WTC11 (cell line): ENCODE measurements around the gene HDAC3. TPM values are rescaled to one million over a fixed set of nuclear protein-coding genes. Genes with fewer than 3 reads are reported as not detected.

ENCODE experiments used
- ATAC-seq: fragments of 200-7000 bp; cut with Tn5 transposase; 2 replicates; pipeline ENCODE4 v1.10.0; 2021; ENCODE audit warnings: mild to moderate bottlenecking, moderate library complexity
- CTCF ChIA-PET: fragments of 300-600 bp; sonication (Branson Sonifier 250); formaldehyde crosslinking; loops from one replicate; lab custom pipeline; 2021; ENCODE audit warnings: antibody characterized with exemption; lab: Charles Lee
- POLR2A ChIA-PET: fragments of 350-600 bp; sonication (Branson Sonifier 250); formaldehyde crosslinking; loops from one replicate; lab custom pipeline; 2021; ENCODE audit warnings: antibody characterized with exemption; lab: Charles Lee
- DNase-seq: peaks from one replicate; pipeline ENCODE4 v3.0.0; 2021; ENCODE audit warnings: low spot score
- H3K27ac Mint-ChIP-seq: 2 replicates; pipeline ENCODE4 v1.8.0; 2021; ENCODE audit warnings: mixed read lengths
- H3K27me3 Mint-ChIP-seq: 2 replicates; pipeline ENCODE4 v1.8.0; 2021; ENCODE audit warnings: low read depth, mild to moderate bottlenecking, moderate library complexity, mixed read lengths
- H3K36me3 Mint-ChIP-seq: 2 replicates; pipeline ENCODE4 v1.8.0; 2021; ENCODE audit warnings: mixed read lengths
- H3K4me1 Mint-ChIP-seq: 2 replicates; pipeline ENCODE4 v1.8.0; 2022; ENCODE audit warnings: mixed read lengths
- H3K4me3 Mint-ChIP-seq: 2 replicates; pipeline ENCODE4 v1.8.0; 2021; ENCODE audit warnings: mild to moderate bottlenecking, moderate library complexity, mixed read lengths
- H3K9me3 Mint-ChIP-seq: 2 replicates; pipeline ENCODE4 v1.8.0; 2021; ENCODE audit warnings: mixed read lengths
- ATF1 ChIP-seq: sonication (generic); formaldehyde crosslinking; IDR thresholded peaks from 2 replicates; pipeline ENCODE4 v1.8.1; 2023; ENCODE audit warnings: mild to moderate bottlenecking, moderate library complexity, missing genetic modification reagents
- CBFB ChIP-seq: sonication (generic); formaldehyde crosslinking; IDR thresholded peaks from 2 replicates; pipeline ENCODE4 v1.8.1; 2022; ENCODE audit warnings: mild to moderate bottlenecking, low read depth, missing genetic modification reagents
- E2F1 ChIP-seq: sonication (generic); formaldehyde crosslinking; IDR thresholded peaks from 2 replicates; pipeline ENCODE4 v1.8.0; 2022; ENCODE audit warnings: mild to moderate bottlenecking, missing genetic modification reagents
- ESRRA ChIP-seq: sonication (generic); formaldehyde crosslinking; IDR thresholded peaks from 2 replicates; pipeline ENCODE4 v1.8.1; 2022; ENCODE audit warnings: mild to moderate bottlenecking, missing genetic modification reagents, borderline replicate concordance
- FOXK1 ChIP-seq: sonication (generic); formaldehyde crosslinking; IDR thresholded peaks from 2 replicates; pipeline ENCODE4 v1.8.0; 2022; ENCODE audit warnings: mild to moderate bottlenecking, moderate library complexity, missing genetic modification reagents
- FOXP1 ChIP-seq: sonication (generic); formaldehyde crosslinking; IDR thresholded peaks from 2 replicates; pipeline ENCODE4 v1.8.0; 2022; ENCODE audit warnings: missing genetic modification reagents, mild to moderate bottlenecking, moderate library complexity, borderline replicate concordance
- GRHL2 ChIP-seq: fragments of 250-450 bp; sonication (Bioruptor Pico); IDR thresholded peaks from 2 replicates; pipeline ENCODE4 v1.8.0; 2022; ENCODE audit warnings: mild to moderate bottlenecking, moderate library complexity; ENCODE audit not compliant: insufficient replicate concordance, severe bottlenecking
- HMGA2 ChIP-seq: fragments of 250-450 bp; sonication (Bioruptor Pico); IDR thresholded peaks from 2 replicates; pipeline ENCODE4 v1.4.0; 2021; ENCODE audit warnings: mild to moderate bottlenecking, moderate library complexity
- IRF2 ChIP-seq: sonication (generic); formaldehyde crosslinking; IDR thresholded peaks from 2 replicates; pipeline ENCODE4 v1.8.0; 2022; ENCODE audit warnings: low read depth, missing genetic modification reagents, borderline replicate concordance
- JAZF1 ChIP-seq: fragments of 250-450 bp; sonication (Bioruptor Pico); IDR thresholded peaks from 2 replicates; pipeline ENCODE4 v1.9.0; 2021; ENCODE audit warnings: moderate library complexity, mild to moderate bottlenecking, inconsistent platforms
- KAT7 ChIP-seq: sonication (generic); formaldehyde crosslinking; IDR thresholded peaks from 2 replicates; pipeline ENCODE4 v1.8.1; 2023; ENCODE audit warnings: missing genetic modification reagents, mild to moderate bottlenecking, borderline replicate concordance
- MXD4 ChIP-seq: fragments of 250-450 bp; sonication (Bioruptor Pico); IDR thresholded peaks from 2 replicates; pipeline ENCODE4 v1.8.0; 2021; ENCODE audit warnings: mild to moderate bottlenecking, moderate library complexity, borderline replicate concordance
- NFATC4 ChIP-seq: fragments of 250-450 bp; sonication (Bioruptor Pico); IDR thresholded peaks from 2 replicates; pipeline ENCODE4 v1.9.0; 2021; ENCODE audit warnings: mild to moderate bottlenecking
- NFE2L1 ChIP-seq: sonication (generic); formaldehyde crosslinking; IDR thresholded peaks from 2 replicates; pipeline ENCODE4 v1.8.1; 2023; ENCODE audit warnings: missing genetic modification reagents
- NFYB ChIP-seq: sonication (generic); formaldehyde crosslinking; conservative IDR thresholded peaks from 2 replicates; pipeline ENCODE4 v1.8.0; 2022; ENCODE audit warnings: low read depth, missing genetic modification reagents
- NR1H2 ChIP-seq: sonication (generic); formaldehyde crosslinking; IDR thresholded peaks from 2 replicates; pipeline ENCODE4 v1.9.0; 2021; ENCODE audit warnings: mild to moderate bottlenecking, moderate library complexity, missing genetic modification reagents
- NR2C2 ChIP-seq: sonication (generic); formaldehyde crosslinking; IDR thresholded peaks from 2 replicates; pipeline ENCODE4 v1.8.0; 2022; ENCODE audit warnings: mild to moderate bottlenecking, missing genetic modification reagents
- PRDM15 ChIP-seq: sonication (generic); formaldehyde crosslinking; IDR thresholded peaks from 2 replicates; pipeline ENCODE4 v1.8.0; 2022; ENCODE audit warnings: missing genetic modification reagents
- PRRX2 ChIP-seq: fragments of 250-450 bp; sonication (Bioruptor Pico); IDR thresholded peaks from 2 replicates; pipeline ENCODE4 v1.8.0; 2021; ENCODE audit warnings: mild to moderate bottlenecking
- RELA ChIP-seq: sonication (generic); formaldehyde crosslinking; IDR thresholded peaks from 2 replicates; pipeline ENCODE4 v1.8.1; 2022; ENCODE audit warnings: missing genetic modification reagents, mild to moderate bottlenecking, borderline replicate concordance
- SOX15 ChIP-seq: fragments of 250-450 bp; sonication (Bioruptor Pico); IDR thresholded peaks from 2 replicates; pipeline ENCODE4 v1.9.0; 2021; ENCODE audit warnings: mild to moderate bottlenecking
- SP1 ChIP-seq: sonication (generic); formaldehyde crosslinking; conservative IDR thresholded peaks from 2 replicates; pipeline ENCODE4 v1.8.1; 2022; ENCODE audit warnings: missing genetic modification reagents
- TCF7 ChIP-seq: sonication (generic); formaldehyde crosslinking; IDR thresholded peaks from 2 replicates; pipeline ENCODE4 v1.8.0; 2022; ENCODE audit warnings: mild to moderate bottlenecking, low read depth, missing genetic modification reagents, moderate library complexity
- TEAD4 ChIP-seq: sonication (generic); formaldehyde crosslinking; IDR thresholded peaks from 2 replicates; pipeline ENCODE4 v1.8.0; 2022; ENCODE audit warnings: mild to moderate bottlenecking, missing genetic modification reagents
- ZNF138 ChIP-seq: sonication (generic); formaldehyde crosslinking; conservative IDR thresholded peaks from 2 replicates; pipeline ENCODE4 v1.8.1; 2022; ENCODE audit warnings: mild to moderate bottlenecking, moderate library complexity, missing genetic modification reagents
- ZNF219 ChIP-seq: sonication (generic); formaldehyde crosslinking; IDR thresholded peaks from 2 replicates; pipeline ENCODE4 v1.8.0; 2023; ENCODE audit warnings: missing genetic modification reagents, mild to moderate bottlenecking, borderline replicate concordance
- ZNF416 ChIP-seq: fragments of 250-450 bp; sonication (Bioruptor Pico); IDR thresholded peaks from 2 replicates; pipeline ENCODE4 v1.9.0; 2021; ENCODE audit warnings: mild to moderate bottlenecking, inconsistent platforms
- total RNA-seq: library from RNA; stranded (reverse); gene quantifications from 3 replicates; pipeline ENCODE4 v1.2.3, GENCODE V29; 2021
- TF ChIP-seq, protein P1 (sequence below): fragments of 250-450 bp; sonication (Bioruptor Pico); IDR thresholded peaks from 2 replicates; pipeline ENCODE4 v1.9.0; 2021; ENCODE audit warnings: moderate library complexity, mild to moderate bottlenecking, inconsistent platforms, borderline replicate concordance
- TF ChIP-seq, protein P2 (sequence below): fragments of 250-450 bp; sonication (Bioruptor Pico); IDR thresholded peaks from 2 replicates; pipeline ENCODE4 v1.8.0; 2021; ENCODE audit warnings: mild to moderate bottlenecking
- TF ChIP-seq, protein P3 (sequence below): sonication (generic); formaldehyde crosslinking; IDR thresholded peaks from 2 replicates; pipeline ENCODE4 v1.8.0; 2022; ENCODE audit warnings: mild to moderate bottlenecking, missing genetic modification reagents

The HDAC3 gene
- total RNA-seq, 1 experiment from 2014 or later = 96.2 TPM

DNA sequence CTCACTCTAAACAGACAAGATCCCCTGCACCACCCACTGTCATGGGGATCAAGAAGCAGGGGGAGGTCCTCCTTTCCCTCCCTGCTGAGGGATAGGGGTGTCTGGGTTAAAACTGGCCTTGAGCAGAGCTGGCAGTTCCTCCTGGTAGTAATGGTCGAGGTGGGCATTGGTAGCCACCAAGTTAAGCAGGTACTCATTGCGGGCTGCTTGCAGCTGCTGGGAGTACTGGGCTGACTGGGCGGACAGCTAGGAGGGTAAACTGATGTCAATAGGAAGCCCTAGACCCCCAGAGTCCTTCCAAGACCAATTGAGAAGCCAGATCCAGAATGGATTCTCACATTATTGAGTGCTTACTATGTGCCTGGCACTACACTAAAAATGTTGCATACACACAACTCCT, 11.2 kb upstream of the HDAC3 start:
- ChIA-PET CTCF (interaction anchor here (2.7 kb wide), 1 partner anchor 29 kb away, joined by 11 read pairs; the partner anchor contains the start of gene DIAPH1), POLR2A (no interaction called here)
- Mint-ChIP-seq H3K4me3 (no peak overlapping the region), H3K27me3 (no peaks in the 10 kb centered on the region), H3K4me1 (peaks cover 20% of the 10 kb centered on the region), H3K27ac (no peak overlapping the region), H3K9me3 (no peaks in the 10 kb centered on the region), H3K36me3 (peaks cover 24% of the 10 kb centered on the region)
- DNase-seq (no peak), ATAC-seq (no peak)
- TF ChIP-seq RELA (CRISPR knock-in tag) (no peak), GRHL2 (no peak), PRRX2 (no peak), ZNF416 (CRISPR knock-in tag) (no peak), ZNF219 (no peak), FOXK1 (CRISPR knock-in tag) (no peak), FOXP1 (no peak), SP1 (no peak), NFE2L1 (CRISPR knock-in tag) (no peak), ATF1 (no peak), JAZF1 (CRISPR knock-in tag) (no peak), IRF2 (no peak), NR1H2 (no peak), E2F1 (CRISPR knock-in tag) (no peak)
- TF ChIP-seq, protein P1, sequence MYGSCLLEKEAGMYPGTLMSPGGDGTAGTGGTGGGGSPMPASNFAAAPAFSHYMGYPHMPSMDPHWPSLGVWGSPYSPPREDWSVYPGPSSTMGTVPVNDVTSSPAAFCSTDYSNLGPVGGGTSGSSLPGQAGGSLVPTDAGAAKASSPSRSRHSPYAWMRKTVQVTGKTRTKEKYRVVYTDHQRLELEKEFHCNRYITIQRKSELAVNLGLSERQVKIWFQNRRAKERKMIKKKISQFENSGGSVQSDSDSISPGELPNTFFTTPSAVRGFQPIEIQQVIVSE = no peak
- TF ChIP-seq, protein P2, sequence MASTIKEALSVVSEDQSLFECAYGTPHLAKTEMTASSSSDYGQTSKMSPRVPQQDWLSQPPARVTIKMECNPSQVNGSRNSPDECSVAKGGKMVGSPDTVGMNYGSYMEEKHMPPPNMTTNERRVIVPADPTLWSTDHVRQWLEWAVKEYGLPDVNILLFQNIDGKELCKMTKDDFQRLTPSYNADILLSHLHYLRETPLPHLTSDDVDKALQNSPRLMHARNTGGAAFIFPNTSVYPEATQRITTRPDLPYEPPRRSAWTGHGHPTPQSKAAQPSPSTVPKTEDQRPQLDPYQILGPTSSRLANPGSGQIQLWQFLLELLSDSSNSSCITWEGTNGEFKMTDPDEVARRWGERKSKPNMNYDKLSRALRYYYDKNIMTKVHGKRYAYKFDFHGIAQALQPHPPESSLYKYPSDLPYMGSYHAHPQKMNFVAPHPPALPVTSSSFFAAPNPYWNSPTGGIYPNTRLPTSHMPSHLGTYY (CRISPR knock-in tag) = no peak

- Mint-ChIP-seq H3K27ac (no peak overlapping the region), H3K4me1 (peaks cover 16% of the 10 kb centered on the region), H3K9me3 (no peaks in the 10 kb centered on the region), H3K27me3 (no peaks in the 10 kb centered on the region), H3K36me3 (peaks cover 24% of the 10 kb centered on the region), H3K4me3 (no peak overlapping the region)
- CTCF ChIA-PET = interaction anchor here (1.4 to 2.7 kb wide), 2 partner anchors 10 to 28 kb away, joined by 5 to 11 read pairs; partner anchors contain the start of genes DIAPH1 and RELL2
- DNase-seq = no peak
- POLR2A ChIA-PET = no interaction called here
- no peak for ATAC-seq
- TF ChIP-seq MXD4 (CRISPR knock-in tag) (no peak), ESRRA (CRISPR knock-in tag) (no peak), GRHL2 (no peak), SOX15 (no peak), KAT7 (CRISPR knock-in tag) (no peak), NFE2L1 (CRISPR knock-in tag) (no peak), NFATC4 (no peak), ZNF138 (CRISPR knock-in tag) (no peak), CBFB (CRISPR knock-in tag) (no peak), NR2C2 (CRISPR knock-in tag) (no peak), PRDM15 (CRISPR knock-in tag) (no peak), NFYB (CRISPR knock-in tag) (no peak), HMGA2 (no peak), FOXP1 (no peak), TCF7 (no peak), TEAD4 (CRISPR knock-in tag) (no peak)
- TF ChIP-seq, protein P3, sequence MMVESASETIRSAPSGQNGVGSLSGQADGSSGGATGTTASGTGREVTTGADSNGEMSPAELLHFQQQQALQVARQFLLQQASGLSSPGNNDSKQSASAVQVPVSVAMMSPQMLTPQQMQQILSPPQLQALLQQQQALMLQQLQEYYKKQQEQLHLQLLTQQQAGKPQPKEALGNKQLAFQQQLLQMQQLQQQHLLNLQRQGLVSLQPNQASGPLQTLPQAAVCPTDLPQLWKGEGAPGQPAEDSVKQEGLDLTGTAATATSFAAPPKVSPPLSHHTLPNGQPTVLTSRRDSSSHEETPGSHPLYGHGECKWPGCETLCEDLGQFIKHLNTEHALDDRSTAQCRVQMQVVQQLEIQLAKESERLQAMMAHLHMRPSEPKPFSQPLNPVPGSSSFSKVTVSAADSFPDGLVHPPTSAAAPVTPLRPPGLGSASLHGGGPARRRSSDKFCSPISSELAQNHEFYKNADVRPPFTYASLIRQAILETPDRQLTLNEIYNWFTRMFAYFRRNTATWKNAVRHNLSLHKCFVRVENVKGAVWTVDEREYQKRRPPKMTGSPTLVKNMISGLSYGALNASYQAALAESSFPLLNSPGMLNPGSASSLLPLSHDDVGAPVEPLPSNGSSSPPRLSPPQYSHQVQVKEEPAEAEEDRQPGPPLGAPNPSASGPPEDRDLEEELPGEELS = no peak
These were observed 10.6 kb upstream of the HDAC3 start for GRCh38 chr5:141647242-141647641.
